Liver (tissue), 3 donors: Measurements from ENCODE around the gene KLHL2.

Source experiments
- EGR1 ChIP-seq, 2 donors: IDR thresholded peaks; 2 replicates each; pipeline ENCODE4 v1.6.1; 2016 to 2018; ENCODE audit warnings: antibody characterized with exemption in 2 of 2, low read depth in 2 of 2
- FOXA2 ChIP-seq: IDR thresholded peaks from 2 replicates; pipeline ENCODE4 v1.6.1; 2016; ENCODE audit warnings: antibody characterized with exemption
- SP1 ChIP-seq: IDR thresholded peaks from 2 replicates; pipeline ENCODE4 v1.6.1; 2018; ENCODE audit warnings: antibody characterized with exemption, mild to moderate bottlenecking
- TAF1 ChIP-seq: conservative IDR thresholded peaks from 2 replicates; pipeline ENCODE4 v1.6.1; 2016; ENCODE audit warnings: antibody characterized with exemption, mild to moderate bottlenecking
- TF ChIP-seq, protein P1 (sequence below): fragments of 150-350 bp; IDR thresholded peaks from 2 replicates; pipeline ENCODE4 v1.5.1; 2017; ENCODE audit warnings: improper control_type of control experiment, low read depth, low read length; ENCODE audit not compliant: missing input control
- donor health status: healthy.
- donor health status: healthy.

DNA sequence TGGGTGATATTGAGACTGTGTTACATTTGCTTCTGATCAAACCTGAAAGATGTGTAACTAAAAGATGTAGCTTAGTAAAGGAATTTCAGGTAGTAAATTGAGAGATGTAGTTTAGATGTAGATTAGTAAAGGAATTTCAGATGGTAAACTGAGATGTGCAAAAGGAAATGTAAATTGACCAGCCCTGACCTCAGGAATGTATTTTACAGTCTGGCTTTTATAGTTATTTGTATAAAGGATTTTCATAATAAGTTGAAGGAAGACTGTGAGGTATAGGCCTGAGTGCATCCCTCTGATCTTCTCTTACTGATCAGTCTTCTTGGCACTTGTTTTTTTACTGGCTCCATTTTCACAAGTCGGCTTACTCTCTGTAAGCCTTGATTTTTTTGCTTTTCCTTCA, 3.2 kb downstream of the KLHL2 start:
- TF ChIP-seq, protein P1, sequence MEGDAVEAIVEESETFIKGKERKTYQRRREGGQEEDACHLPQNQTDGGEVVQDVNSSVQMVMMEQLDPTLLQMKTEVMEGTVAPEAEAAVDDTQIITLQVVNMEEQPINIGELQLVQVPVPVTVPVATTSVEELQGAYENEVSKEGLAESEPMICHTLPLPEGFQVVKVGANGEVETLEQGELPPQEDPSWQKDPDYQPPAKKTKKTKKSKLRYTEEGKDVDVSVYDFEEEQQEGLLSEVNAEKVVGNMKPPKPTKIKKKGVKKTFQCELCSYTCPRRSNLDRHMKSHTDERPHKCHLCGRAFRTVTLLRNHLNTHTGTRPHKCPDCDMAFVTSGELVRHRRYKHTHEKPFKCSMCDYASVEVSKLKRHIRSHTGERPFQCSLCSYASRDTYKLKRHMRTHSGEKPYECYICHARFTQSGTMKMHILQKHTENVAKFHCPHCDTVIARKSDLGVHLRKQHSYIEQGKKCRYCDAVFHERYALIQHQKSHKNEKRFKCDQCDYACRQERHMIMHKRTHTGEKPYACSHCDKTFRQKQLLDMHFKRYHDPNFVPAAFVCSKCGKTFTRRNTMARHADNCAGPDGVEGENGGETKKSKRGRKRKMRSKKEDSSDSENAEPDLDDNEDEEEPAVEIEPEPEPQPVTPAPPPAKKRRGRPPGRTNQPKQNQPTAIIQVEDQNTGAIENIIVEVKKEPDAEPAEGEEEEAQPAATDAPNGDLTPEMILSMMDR = no peak
- TF ChIP-seq FOXA2 = no peak
- TF ChIP-seq SP1 = no peak
- TF ChIP-seq EGR1 (IDR thresholded peaks at IDR 0.05; ENCODE audit: low read depth in 2 of 2) = no peak
- TF ChIP-seq TAF1 = no peak
